ENCODE measurements around the gene TCERG1L.

GRCh38 chr10:131223422-131223821 lies 88.1 kb downstream of the TCERG1L start:
- no peak for TF ChIP-seq CTCF (IDR thresholded peaks at IDR 0.05)
- TF ChIP-seq TEAD4 (CRISPR knock-in tag; IDR thresholded peaks at IDR 0.05): no peak
- no peak for TF ChIP-seq FOXP4 (CRISPR knock-in tag; IDR thresholded peaks at IDR 0.05)
- TF ChIP-seq SMAD4 (CRISPR knock-in tag; IDR thresholded peaks at IDR 0.05): no peak
- no peak for TF ChIP-seq JUN (CRISPR knock-in tag; IDR thresholded peaks at IDR 0.05)
- TF ChIP-seq ETV6 (CRISPR knock-in tag; IDR thresholded peaks at IDR 0.05): no peak
- TF ChIP-seq E2F1 (CRISPR knock-in tag; IDR thresholded peaks at IDR 0.05): no peak
- no peak for TF ChIP-seq NFE2L1 (CRISPR knock-in tag; IDR thresholded peaks at IDR 0.05)
- no peak for TF ChIP-seq MAX (CRISPR knock-in tag; IDR thresholded peaks at IDR 0.05)

Measured in WTC11 (cell line).